GM19238 (cell line): ENCODE data around the gene TULP4.

Source experiments
- DNase-seq: peaks from one replicate; pipeline ENCODE4 v3.0.0; 2011; ENCODE audit warnings: low spot score; ENCODE audit not compliant: insufficient read length

The TULP4 gene

DNA sequence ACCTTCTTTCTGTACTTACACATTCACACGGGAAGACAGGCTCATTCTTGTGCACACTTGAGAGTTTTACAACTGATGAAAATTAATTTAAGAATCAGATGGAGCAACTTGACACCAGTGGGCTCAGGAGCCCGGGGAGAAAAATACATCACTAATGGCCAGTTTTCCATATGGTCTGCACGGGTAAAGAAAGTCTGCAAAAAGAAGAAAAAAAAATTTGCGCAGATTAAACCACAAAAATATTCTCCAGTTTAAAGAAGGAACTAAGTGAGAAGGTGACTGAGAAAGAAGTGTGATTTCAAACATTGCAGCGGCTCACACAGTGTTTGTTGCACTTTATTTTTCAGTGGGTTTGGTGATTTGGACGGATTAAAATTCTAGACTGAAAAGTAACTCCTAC lies at the start of gene TULP4:
Gene TULP4, plus strand, starts transcription at position 301 of the 400 bp plus-strand sequence. CDS start 1,552 bp downstream, outside the sequence.
- DNase-seq = no peak

GRCh38 chr6:158262755-158263154 lies 49.5 kb upstream of the TULP4 start:
- DNase-seq = no peak

- no peak for DNase-seq
Measured at GRCh38 chr6:158264180-158264579, 48.1 kb upstream of the TULP4 start.

- DNase-seq = no peak
Measured at GRCh38 chr6:158266131-158266530, 46.1 kb upstream of the TULP4 start.

GRCh38 chr6:158268361-158269147 lies 43.7 kb upstream of the TULP4 start:
- no peak for DNase-seq

GRCh38 chr6:158269657-158270056 lies 42.6 kb upstream of the TULP4 start:
- DNase-seq = no peak

GRCh38 chr6:158270389-158271127 lies 41.7 kb upstream of the TULP4 start:
- no peak for DNase-seq

GRCh38 chr6:158272324-158272723 lies 39.9 kb upstream of the TULP4 start:
- no peak for DNase-seq

- no peak for DNase-seq
Measured at GRCh38 chr6:158278004-158278403, 34.3 kb upstream of the TULP4 start.

- no peak for DNase-seq
Measured at GRCh38 chr6:158279615-158280014, 32.6 kb upstream of the TULP4 start.

- DNase-seq = no peak
Measured at GRCh38 chr6:158283304-158283980, 28.8 kb upstream of the TULP4 start.

GRCh38 chr6:158284007-158284875 lies 28.0 kb upstream of the TULP4 start:
- DNase-seq = no peak

DNA sequence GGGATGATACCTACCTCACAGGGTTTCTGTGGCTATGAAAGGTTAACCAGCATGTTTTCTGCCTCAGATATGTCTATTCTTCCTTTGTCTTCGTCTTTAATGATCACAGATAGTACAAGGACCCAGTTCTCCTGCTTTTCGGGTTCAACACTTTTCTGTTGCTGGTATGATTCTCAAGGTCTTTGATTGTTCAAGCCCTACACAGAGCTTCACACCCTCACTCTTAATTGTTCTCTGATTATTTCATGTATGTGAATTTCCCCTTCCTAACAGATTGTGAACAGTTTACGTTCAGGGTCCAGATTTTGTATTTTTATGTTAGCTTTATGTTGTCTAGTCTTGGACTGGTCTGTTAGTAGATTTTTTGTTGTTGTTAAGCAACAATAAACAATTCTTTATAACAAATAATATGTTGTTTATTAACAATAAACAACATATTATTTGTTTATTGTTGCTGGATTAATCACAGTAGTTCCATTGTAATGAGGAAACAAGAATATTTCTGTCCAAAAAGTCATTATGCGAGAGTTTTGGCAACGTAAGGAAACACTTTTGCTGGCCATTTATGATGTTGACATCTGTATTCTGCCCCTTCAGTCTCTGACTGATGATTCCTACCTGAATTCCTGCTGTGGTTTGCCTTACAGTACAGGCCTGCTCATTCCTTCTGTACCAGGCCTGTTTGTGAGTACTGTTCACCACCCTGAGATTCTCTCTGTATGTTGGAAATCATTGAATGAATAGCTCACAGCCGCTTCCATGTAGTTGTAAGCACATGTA lies 27.2 kb upstream of the TULP4 start:
- DNase-seq = no peak

GRCh38 chr6:158285656-158286021 lies 26.6 kb upstream of the TULP4 start:
- no peak for DNase-seq

GRCh38 chr6:158286413-158286812 lies 25.9 kb upstream of the TULP4 start:
- no peak for DNase-seq

- DNase-seq = no peak
Measured at GRCh38 chr6:158287047-158287446, 25.2 kb upstream of the TULP4 start.

DNA sequence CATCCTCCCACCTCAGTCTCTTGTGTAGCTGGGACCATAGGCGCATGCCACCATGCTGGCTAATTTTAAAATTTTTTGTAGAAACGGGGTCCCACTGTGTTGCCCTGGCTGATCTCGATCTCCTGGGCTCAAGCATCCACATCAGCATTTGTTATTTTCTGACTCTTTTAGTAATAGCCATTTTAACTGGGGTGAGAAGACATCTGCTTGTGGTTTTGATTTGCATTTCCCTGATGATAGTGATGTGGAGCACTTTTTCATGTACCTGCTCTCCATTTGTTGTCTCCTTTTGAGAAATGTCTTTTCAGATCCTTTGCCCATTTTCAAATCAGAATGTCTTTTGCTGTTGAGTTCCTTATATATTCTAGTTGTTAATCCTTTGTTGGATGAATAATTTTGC lies 22.2 kb upstream of the TULP4 start:
- no peak for DNase-seq

- DNase-seq = peak; percentile 65
Measured at GRCh38 chr6:158290659-158291058, 21.6 kb upstream of the TULP4 start.

DNA sequence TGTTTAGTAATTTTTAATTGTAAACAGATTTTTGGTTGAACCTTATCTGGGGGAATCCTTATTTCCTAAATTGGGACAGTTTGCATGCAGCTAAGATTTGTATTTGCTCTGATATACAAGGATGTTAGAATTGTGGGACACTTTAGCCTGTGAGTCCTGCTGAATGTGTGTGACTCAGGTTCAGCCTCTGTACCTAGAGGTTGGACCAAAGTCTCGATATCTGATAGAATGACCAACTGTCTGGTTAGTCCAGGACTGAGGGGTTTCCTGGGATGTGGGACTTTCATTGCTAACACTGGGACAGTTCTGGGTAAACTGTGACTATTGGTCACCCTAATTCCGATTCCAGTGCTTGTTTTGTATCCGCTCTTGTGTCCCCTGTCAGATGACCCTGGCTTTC lies 20.2 kb upstream of the TULP4 start:
- DNase-seq = no peak

DNA sequence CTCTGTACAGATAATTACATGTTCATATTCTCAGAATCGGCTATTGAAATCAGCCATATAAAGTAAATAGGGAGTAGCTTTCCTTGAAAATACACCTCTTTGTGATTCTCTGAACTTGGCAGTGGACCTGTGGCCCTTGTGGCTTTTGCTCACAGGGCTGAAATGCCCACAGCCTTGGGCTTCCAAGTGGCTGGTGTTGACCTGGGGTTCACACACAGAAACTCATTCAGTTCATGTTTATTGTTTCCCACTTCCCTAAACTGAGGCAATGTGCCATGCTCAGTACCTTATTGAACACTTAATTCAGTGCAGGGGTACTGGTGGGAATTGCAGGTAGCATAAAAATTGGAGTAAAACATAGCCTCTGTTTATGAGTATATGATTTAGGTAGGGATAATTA lies 19.1 kb upstream of the TULP4 start:
- DNase-seq = no peak
